GM23338 (cell line): ENCODE measurements around the gene RNF168. TPM values are rescaled to one million over a fixed set of nuclear protein-coding genes. Genes with fewer than 3 reads are reported as not detected.

Experiments
- ATAC-seq: fragments of 200-7000 bp; cut with Tn5 transposase; 3 replicates; pipeline ENCODE4 v1.9.1; 2020
- DNase-seq: peaks from one replicate; pipeline ENCODE4 v3.0.0-alpha.2; 2015; ENCODE audit warnings: low spot score
- H2AFZ ChIP-seq: fragments of 200-600 bp; sonication (generic); 2 replicates; pipeline ENCODE4 v1.8.0; 2016; ENCODE audit warnings: antibody characterized with exemption, mild to moderate bottlenecking, moderate library complexity
- H3F3A ChIP-seq: fragments of 200-600 bp; sonication (generic); replicated peaks from 2 replicates; pipeline ENCODE4 v1.8.0; 2017; ENCODE audit warnings: antibody characterized with exemption, mixed run types, low read depth
- H3K27ac ChIP-seq: fragments of 200-600 bp; sonication (generic); 2 replicates; pipeline ENCODE4 v1.6.1; 2016; ENCODE audit warnings: low read depth
- H3K27me3 ChIP-seq: fragments of 200-600 bp; sonication (generic); 2 replicates; pipeline ENCODE4 v1.8.0; 2016; ENCODE audit warnings: mild to moderate bottlenecking, mixed run types, moderate library complexity; ENCODE audit not compliant: insufficient read depth
- H3K36me3 ChIP-seq: fragments of 200-600 bp; sonication (generic); 2 replicates; pipeline ENCODE4 v1.8.0; 2016; ENCODE audit warnings: mild to moderate bottlenecking; ENCODE audit not compliant: insufficient read depth
- H3K4me1 ChIP-seq: fragments of 200-600 bp; sonication (generic); 2 replicates; pipeline ENCODE4 v1.8.0; 2016; ENCODE audit warnings: mild to moderate bottlenecking, moderate library complexity; ENCODE audit not compliant: insufficient read depth
- H3K4me2 ChIP-seq: fragments of 200-600 bp; sonication (generic); 2 replicates; pipeline ENCODE4 v1.7.1; 2017; ENCODE audit warnings: mixed run types
- H3K4me3 ChIP-seq: fragments of 200-600 bp; sonication (generic); 2 replicates; pipeline ENCODE4 v1.6.1; 2016; ENCODE audit warnings: mixed run types
- H3K79me2 ChIP-seq: fragments of 200-600 bp; sonication (generic); replicated peaks from 2 replicates; pipeline ENCODE4 v1.8.0; 2017; ENCODE audit warnings: mild to moderate bottlenecking; ENCODE audit not compliant: insufficient read depth
- H3K9me2 ChIP-seq: fragments of 200-600 bp; sonication (generic); 2 replicates; pipeline ENCODE4 v1.8.0; 2017; ENCODE audit not compliant: insufficient read depth
- H4K20me1 ChIP-seq: fragments of 200-600 bp; sonication (generic); replicated peaks from 2 replicates; pipeline ENCODE4 v1.8.0; 2017; ENCODE audit warnings: mild to moderate bottlenecking; ENCODE audit not compliant: insufficient read depth
- H3K27ac Mint-ChIP-seq: 2 replicates; pipeline ENCODE4 v1.8.0; 2020; ENCODE audit warnings: inconsistent platforms, mild to moderate bottlenecking, moderate library complexity, mixed read lengths
- H3K27me3 Mint-ChIP-seq: 3 replicates; pipeline ENCODE4 v1.8.0; 2022; ENCODE audit warnings: low read depth, mild to moderate bottlenecking, moderate library complexity, mixed read lengths, inconsistent platforms; ENCODE audit not compliant: insufficient read depth, poor library complexity
- H3K36me3 Mint-ChIP-seq: 3 replicates; pipeline ENCODE4 v1.8.0; 2021; ENCODE audit warnings: low read depth, mild to moderate bottlenecking, inconsistent platforms, moderate library complexity, mixed read lengths
- H3K4me1 Mint-ChIP-seq: 3 replicates; pipeline ENCODE4 v1.8.0; 2020; ENCODE audit warnings: mild to moderate bottlenecking, inconsistent platforms, mixed read lengths
- H3K4me3 Mint-ChIP-seq: 3 replicates; pipeline ENCODE4 v1.8.0; 2021; ENCODE audit warnings: moderate library complexity, mild to moderate bottlenecking, inconsistent platforms, mixed read lengths
- H3K9me3 Mint-ChIP-seq: 3 replicates; pipeline ENCODE4 v1.8.0; 2020; ENCODE audit warnings: moderate library complexity, mild to moderate bottlenecking, inconsistent platforms, mixed read lengths
- CTCF ChIP-seq, 2 experiments: fragments of 200-600 bp in 1 of 2; sonication (generic) in 1 of 2; conservative IDR thresholded peaks; 2 replicates each; pipeline versions ENCODE4 v1.5.1 to v1.6.1; 2016 to 2017; ENCODE audit warnings: antibody characterized with exemption in 2 of 2, low read depth in 2 of 2, mild to moderate bottlenecking in 2 of 2, moderate library complexity in 1 of 2
- EZH2 ChIP-seq: fragments of 200-600 bp; sonication (generic); IDR thresholded peaks from one replicate; pipeline ENCODE4 v1.8.0; 2017; ENCODE audit warnings: antibody characterized with exemption, mild to moderate bottlenecking, low read depth; ENCODE audit not compliant: unreplicated experiment
- JUNB ChIP-seq: IDR thresholded peaks from one replicate; pipeline ENCODE4 v1.6.1; 2016; ENCODE audit warnings: antibody characterized with exemption; ENCODE audit not compliant: unreplicated experiment
- NANOG ChIP-seq: IDR thresholded peaks from 2 replicates; pipeline ENCODE4 v1.6.1; 2016; ENCODE audit warnings: antibody characterized with exemption, borderline replicate concordance
- POLR2AphosphoS5 ChIP-seq: IDR thresholded peaks from 2 replicates; pipeline ENCODE4 v1.6.1; 2016; ENCODE audit warnings: antibody characterized with exemption, low read depth
- REST ChIP-seq: IDR thresholded peaks from one replicate; pipeline ENCODE4 v1.6.1; 2018; ENCODE audit warnings: antibody characterized with exemption; ENCODE audit not compliant: unreplicated experiment
- ZNF114 ChIP-seq: fragments of 250-450 bp; sonication (Bioruptor Pico); IDR thresholded peaks from 2 replicates; pipeline ENCODE4 v1.5.0; 2020; ENCODE audit warnings: mild to moderate bottlenecking, moderate library complexity
- ZNF331 ChIP-seq: fragments of 250-450 bp; sonication (Bioruptor Pico); IDR thresholded peaks from 2 replicates; pipeline ENCODE4 v1.5.0; 2020; ENCODE audit warnings: low read depth, mild to moderate bottlenecking, moderate library complexity
- ZNF462 ChIP-seq: fragments of 250-450 bp; sonication (Bioruptor Pico); IDR thresholded peaks from 2 replicates; pipeline ENCODE4 v1.5.0; 2020; ENCODE audit warnings: mild to moderate bottlenecking, moderate library complexity
- polyA plus RNA-seq: library from polyadenylated mRNA; unstranded; fragments of >200 nt; fragmentation: Nextera tagmentation; extraction: Ambion mirVana; gene quantifications from 2 replicates; pipeline ENCODE4 v1.2.1, GENCODE V29; 2016
- total RNA-seq: library from RNA; depleted of rRNA; stranded (reverse); fragments of >200 nt; shearing (Covaris generic); gene quantifications from 2 replicates; pipeline ENCODE4 v1.2.3, GENCODE V29; 2014

Gene RNF168
- total and polyA plus RNA-seq, 2 experiments from 2014 or later, result 33.0 to 53.0 TPM

- H3K4me2 ChIP-seq, result no peak overlapping the region
- H3K4me1 ChIP-seq, result no peaks in the 10 kb centered on the region
- Mint-ChIP-seq H3K27ac (no peak overlapping the region), H3K36me3 (peaks cover 49% of the 10 kb centered on the region), H3K27me3 (peaks cover 9% of the 10 kb centered on the region), H3K4me3 (no peak overlapping the region), H3K9me3 (peaks cover 67% of the 10 kb centered on the region), H3K4me1 (peaks cover 2% of the 10 kb centered on the region; the same call in 2 of the 3 replicates)
- no peaks in the 10 kb centered on the region for H3F3A ChIP-seq
- ATAC-seq (no peak), DNase-seq (no peak)
- no peaks in the 10 kb centered on the region for H3K9me2 ChIP-seq
- TF ChIP-seq EZH2 (no peak), ZNF114 (CRISPR knock-in tag) (no peak), JUNB (no peak), POLR2AphosphoS5 (no peak), ZNF331 (no peak), REST (no peak), ZNF462 (CRISPR knock-in tag) (no peak), NANOG (no peak), CTCF (conservative IDR thresholded peaks at IDR 0.05; ENCODE audit: low read depth in 2 of 2) (no peak)
- no peak overlapping the region for H3K27ac ChIP-seq
- H3K27me3 ChIP-seq, result no peaks in the 10 kb centered on the region; the same call in 1 of the 2 replicates
- H3K79me2 ChIP-seq, result no peaks in the 10 kb centered on the region
- H3K4me3 ChIP-seq, result no peak overlapping the region
- H3K36me3 ChIP-seq, result 0 out of 2 replicates have a peak, but pooled peaks cover 9% of the 10 kb centered on the region
- no peak overlapping the region for H2AFZ ChIP-seq
- H4K20me1 ChIP-seq, result no peaks in the 10 kb centered on the region
These were observed 16.1 kb upstream of the RNF168 start for GRCh38 chr3:196519718-196520082.
